Nephron progenitor cell (in vitro differentiated cells): ENCODE data around the gene LEAP2.

Source experiments
- DNase-seq: peaks from one replicate; pipeline ENCODE4 v3.0.0; 2021
- H3K27ac Mint-ChIP-seq: 2 replicates; pipeline ENCODE4 v1.8.0; 2021; ENCODE audit warnings: mild to moderate bottlenecking, moderate library complexity, mixed read lengths
- H3K27me3 Mint-ChIP-seq: 2 replicates; pipeline ENCODE4 v1.8.0; 2021; ENCODE audit warnings: mild to moderate bottlenecking, low read depth, mixed read lengths; ENCODE audit not compliant: poor library complexity
- H3K36me3 Mint-ChIP-seq: 2 replicates; pipeline ENCODE4 v1.8.0; 2021; ENCODE audit warnings: low read depth, mixed read lengths
- H3K4me1 Mint-ChIP-seq: 2 replicates; pipeline ENCODE4 v1.8.0; 2021; ENCODE audit warnings: mixed read lengths
- H3K4me3 Mint-ChIP-seq: 2 replicates; pipeline ENCODE4 v1.8.0; 2021; ENCODE audit warnings: mild to moderate bottlenecking, moderate library complexity, mixed read lengths
- H3K9me3 Mint-ChIP-seq: 2 replicates; pipeline ENCODE4 v1.8.0; 2021; ENCODE audit warnings: mild to moderate bottlenecking, moderate library complexity, mixed read lengths
- CTCF ChIP-seq: fragments of 200-600 bp; sonication (generic); IDR thresholded peaks from 2 replicates; pipeline ENCODE4 v1.5.0; 2021; ENCODE audit warnings: antibody characterized with exemption

Gene LEAP2

DNA sequence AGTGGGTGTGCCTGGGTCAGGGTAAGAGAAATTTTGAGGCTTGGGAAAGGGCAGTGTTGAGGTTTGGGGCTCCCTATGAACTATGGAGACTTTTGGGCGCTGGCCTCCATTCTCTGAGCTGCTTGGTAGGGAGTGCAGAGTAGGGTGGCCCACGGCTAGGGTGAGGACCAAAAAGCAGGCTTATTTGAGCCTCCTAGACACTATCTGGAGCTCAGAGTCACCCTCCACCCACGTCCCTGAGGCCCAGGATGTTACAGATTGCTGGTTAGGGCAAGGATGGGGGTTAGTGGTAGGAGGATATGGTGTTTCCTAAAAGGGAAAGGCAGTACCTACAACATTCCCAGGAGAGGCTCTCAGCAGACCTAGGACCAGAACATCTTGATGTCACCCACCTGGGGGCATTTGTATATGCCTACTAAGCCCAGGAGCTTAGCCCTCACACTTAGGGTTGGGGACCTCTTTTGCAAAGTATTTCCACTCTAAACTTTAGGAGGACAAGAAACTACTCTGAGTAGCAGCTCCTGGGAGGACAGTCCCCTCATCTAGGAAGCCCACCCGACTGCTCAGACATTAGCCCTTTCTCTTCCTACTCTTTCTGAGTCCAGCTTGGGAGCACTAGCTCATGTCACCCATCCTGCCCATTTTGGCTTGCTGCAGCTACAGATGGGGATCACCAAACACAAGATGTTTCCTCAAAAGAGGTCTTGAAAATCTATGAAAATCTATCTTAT, 45.4 kb upstream of the LEAP2 start:
- Mint-ChIP-seq H3K27me3 (peaks cover 80% of the 10 kb centered on the region), H3K4me3 (no peak overlapping the region), H3K4me1 (peaks cover 17% of the 10 kb centered on the region), H3K36me3 (peaks cover 4% of the 10 kb centered on the region), H3K27ac (no peak overlapping the region), H3K9me3 (no peaks in the 10 kb centered on the region)
- DNase-seq, result no peak
- TF ChIP-seq CTCF, result no peak

DNA sequence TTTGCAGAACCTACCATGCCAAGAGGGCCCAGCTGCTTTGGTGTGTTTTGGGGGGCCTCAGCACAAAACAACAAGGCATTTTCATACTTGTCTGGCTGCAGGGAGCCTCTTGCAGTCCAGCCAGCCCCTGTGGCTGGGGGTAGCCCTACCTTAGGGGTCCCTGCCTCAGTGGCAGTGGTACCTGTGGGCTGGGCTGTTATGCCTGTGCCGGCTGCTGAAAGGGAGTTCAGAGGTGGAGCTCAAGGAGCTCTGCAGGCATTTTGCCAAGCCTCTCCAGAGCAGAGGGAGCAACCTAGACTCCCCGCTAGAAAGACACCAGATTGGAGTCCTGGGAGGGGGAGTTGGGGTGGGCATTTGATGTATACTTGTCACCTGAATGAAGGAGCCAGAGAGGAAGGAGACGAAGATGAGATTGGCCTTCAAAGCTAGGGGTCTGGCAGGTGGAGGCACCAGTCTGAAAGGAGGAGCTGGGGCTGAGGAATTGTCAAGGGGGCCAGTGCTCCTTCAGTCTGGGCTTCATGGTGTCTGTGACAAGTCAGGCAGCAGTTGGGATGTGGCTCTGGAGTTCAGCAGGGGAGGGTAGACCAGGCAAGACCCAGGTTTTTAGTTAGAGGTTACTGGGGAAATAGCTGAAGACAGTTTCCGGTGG, 44.5 kb upstream of the LEAP2 start:
- Mint-ChIP-seq H3K27me3 (peaks cover 78% of the 10 kb centered on the region), H3K9me3 (no peaks in the 10 kb centered on the region), H3K27ac (no peak overlapping the region), H3K4me1 (peaks cover 12% of the 10 kb centered on the region), H3K4me3 (peak overlapping the region; percentile 87), H3K36me3 (peaks cover 4% of the 10 kb centered on the region)
- TF ChIP-seq CTCF, result no peak
- no peak for DNase-seq

DNA sequence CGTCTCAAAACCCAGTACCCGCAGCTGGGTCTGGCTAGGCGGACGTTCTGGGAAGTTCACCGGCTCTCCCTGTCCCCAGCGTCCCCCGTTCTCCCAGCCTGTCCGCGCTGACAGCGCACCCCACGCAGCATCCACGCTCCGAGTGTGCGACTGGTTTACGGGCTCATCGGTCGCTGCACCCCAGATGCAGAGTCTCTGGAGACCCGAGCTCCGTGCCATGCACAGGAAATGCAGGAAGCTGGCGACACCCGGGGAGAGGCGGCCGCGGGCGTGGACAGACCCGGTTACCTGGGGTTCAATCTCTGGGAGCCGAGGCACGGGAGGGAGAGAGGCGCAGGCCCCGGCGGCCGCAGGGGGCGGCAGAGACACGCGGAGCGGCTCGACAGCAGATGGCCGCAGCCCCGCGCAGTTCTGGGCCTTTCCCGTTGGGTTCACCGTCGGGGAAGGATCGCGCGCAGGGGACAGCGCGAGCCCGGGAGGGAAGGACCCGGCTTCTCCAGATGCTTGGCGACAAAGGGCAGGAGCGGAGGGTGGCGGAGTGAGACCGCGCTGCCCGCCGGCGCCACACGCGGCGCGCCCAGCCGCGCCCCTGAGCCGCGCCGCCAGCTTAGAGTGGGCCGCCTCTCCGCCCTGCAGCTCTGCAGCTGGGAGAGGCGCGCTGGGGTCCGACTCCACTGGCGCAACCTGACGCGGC, 43.6 kb upstream of the LEAP2 start:
- no peak overlapping the region for H3K27ac Mint-ChIP-seq
- H3K9me3 Mint-ChIP-seq, result no peaks in the 10 kb centered on the region
- peaks cover 11% of the 10 kb centered on the region for H3K4me1 Mint-ChIP-seq
- H3K4me3 Mint-ChIP-seq, result peak overlapping the region; percentile 87
- peak; percentile 84 for DNase-seq
- H3K27me3 Mint-ChIP-seq, result peaks cover 75% of the 10 kb centered on the region
- peak; percentile 70 for TF ChIP-seq CTCF
- peaks cover 4% of the 10 kb centered on the region for H3K36me3 Mint-ChIP-seq

DNA sequence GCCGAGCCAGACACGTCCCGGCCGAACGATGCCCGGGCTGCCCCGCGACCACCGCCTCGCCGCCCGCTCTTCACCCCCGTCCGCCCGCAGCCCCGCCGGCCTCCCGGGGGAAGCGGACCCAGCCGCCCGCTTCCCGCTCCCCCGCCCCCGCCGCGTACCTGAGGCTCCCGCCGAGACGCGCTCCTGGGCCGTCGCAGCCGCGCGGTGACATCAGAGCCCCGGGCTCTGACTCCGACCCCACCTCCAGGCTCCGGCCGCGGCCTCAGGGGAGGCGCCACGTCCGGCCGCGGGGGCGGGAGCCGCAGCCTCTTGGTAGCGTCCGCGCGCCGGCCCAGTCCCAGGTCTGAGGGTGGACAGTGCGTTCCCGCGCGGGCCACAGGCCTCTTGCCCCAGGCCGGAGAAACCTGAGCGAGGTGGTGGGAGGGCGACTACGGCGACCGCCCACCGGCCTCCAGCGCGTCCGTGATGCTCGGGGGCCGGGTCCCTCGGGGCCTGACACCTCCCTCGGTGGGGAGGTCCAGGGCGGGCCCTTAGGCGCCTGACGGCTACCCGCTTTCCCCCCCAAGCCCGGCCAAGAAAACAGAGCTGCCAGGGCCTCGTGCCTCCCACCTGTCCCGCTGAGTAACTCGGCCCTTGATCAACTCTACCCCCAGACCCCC, 42.9 kb upstream of the LEAP2 start, which contains the start of gene SHROOM1:
Gene SHROOM1 (minus strand): TSS at position 212 of the 659 bp plus-strand sequence. CDS start 4,507 bp downstream, outside the sequence.
- Mint-ChIP-seq H3K27me3 (peaks cover 71% of the 10 kb centered on the region), H3K27ac (no peak within 1 kb of the TSS), H3K4me3 (peak within 1 kb of the TSS; percentile 87), H3K36me3 (peaks cover 4% of the 10 kb centered on the region), H3K9me3 (no peaks in the 10 kb centered on the region), H3K4me1 (peaks cover 11% of the 10 kb centered on the region)
- peak; percentile 75 for DNase-seq
- TF ChIP-seq CTCF, result no peak

DNA sequence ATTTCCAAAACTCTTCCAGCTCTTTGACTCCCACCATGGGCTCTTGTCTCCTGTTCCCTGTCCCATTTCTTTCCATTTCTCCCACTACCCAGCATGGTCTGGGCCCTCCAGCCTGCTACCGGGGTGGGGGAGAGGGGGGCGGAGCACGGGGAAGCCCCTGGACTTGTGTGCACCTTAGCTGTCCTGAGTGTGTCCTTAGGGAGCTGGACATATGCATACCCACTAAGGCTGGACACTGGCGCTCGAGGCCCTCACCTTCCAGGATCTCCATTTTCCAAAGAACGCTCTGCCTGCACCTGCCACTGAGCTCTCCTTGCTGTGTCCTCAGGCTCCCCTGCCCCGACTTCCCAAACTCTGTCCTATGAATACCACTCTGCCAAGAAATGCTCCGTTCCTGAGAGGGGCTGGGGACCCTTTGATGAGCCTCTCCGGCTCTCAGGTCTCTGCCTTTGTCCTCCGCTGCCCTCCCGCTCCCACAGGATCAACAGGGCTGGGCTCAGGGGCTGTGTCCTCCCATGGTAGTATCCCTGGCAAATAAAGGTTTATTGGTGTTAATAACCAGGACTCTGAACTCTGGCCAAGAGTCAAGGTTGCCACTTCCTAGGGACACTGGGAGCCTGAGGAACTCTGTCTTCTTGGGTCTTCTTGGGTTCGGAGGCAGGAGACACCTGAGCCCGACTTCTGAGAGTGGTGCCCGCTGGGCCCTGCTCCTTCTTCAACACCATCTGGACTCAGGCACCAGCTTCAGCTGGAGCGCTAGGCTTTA, 42.2 kb upstream of the LEAP2 start:
- H3K4me1 Mint-ChIP-seq, result peaks cover 11% of the 10 kb centered on the region
- peak overlapping the region; percentile 87 for H3K4me3 Mint-ChIP-seq
- peaks cover 66% of the 10 kb centered on the region for H3K27me3 Mint-ChIP-seq
- H3K9me3 Mint-ChIP-seq, result no peaks in the 10 kb centered on the region
- DNase-seq, result no peak
- TF ChIP-seq CTCF, result no peak
- no peak overlapping the region for H3K27ac Mint-ChIP-seq
- peaks cover 4% of the 10 kb centered on the region for H3K36me3 Mint-ChIP-seq
